ENCODE measurements around the gene OR5B2. TPM values are rescaled to one million over a fixed set of nuclear protein-coding genes. Genes with fewer than 3 reads are reported as not detected.
"Not testable (repeated sequence)": the region's sequence is repeated elsewhere in the genome, so short reads cannot be mapped to it uniquely, and the experiment has no call there.

OR5B2 gene
- polyA plus RNA-seq, 1 donor (not counting 4 experiments of a cell fraction or from before 2014, with no cell fraction given), result not detected

DNA sequence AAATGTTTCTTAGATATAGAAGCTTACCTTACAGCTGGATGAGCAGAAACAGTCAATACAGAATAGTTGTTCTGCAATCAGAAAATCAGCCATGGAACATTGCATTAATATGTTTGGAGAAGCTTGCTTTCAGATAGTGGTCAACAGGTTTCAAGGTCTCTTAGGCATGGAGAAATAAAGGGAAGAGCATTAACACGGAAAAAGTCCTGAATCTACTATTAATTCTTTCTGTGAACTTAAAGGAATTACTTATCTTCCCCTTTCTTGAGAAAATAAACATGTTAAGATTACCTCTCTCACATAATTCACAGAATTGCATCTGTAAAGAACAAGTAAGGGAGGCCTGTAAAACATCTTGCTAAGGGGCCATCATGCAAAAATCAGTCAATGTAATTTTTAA is 21.1 kb downstream of the OR5B2 start, which contains the start of gene OR5B3:
TSS of gene OR5B3 (minus strand) at position 101 of the 400 bp plus-strand sequence. CDS start 3,465 bp downstream, outside the sequence.
- H3K9ac ChIP-seq (ENCODE audit: control insufficient read depth, extremely low read depth, insufficient read depth, low read length), result no peak within 1 kb of the TSS
- no peaks in the 10 kb centered on the region for H3K9me1 ChIP-seq (ENCODE audit: control insufficient read depth, extremely low read depth, insufficient read depth, low read length)
- H3K4me3 ChIP-seq (ENCODE audit: control insufficient read depth in 2 of 3, extremely low read depth in 1 of 3, insufficient read depth in 2 of 3, low read depth in 1 of 3, low read length in 3 of 3), result no peak within 1 kb of the TSS
- no peak within 1 kb of the TSS for H2AFZ ChIP-seq (ENCODE audit: control insufficient read depth, low read length)
- dilution Hi-C loops (cut with MboI; ENCODE audit: extremely low pct_ligation_motif_present, low sequenced_read_pairs), result no loop called here
- H3K27me3 ChIP-seq (ENCODE audit: control insufficient read depth, extremely low read depth, insufficient read depth, low read length), result no peaks in the 10 kb centered on the region
- TF ChIP-seq, protein P1, sequence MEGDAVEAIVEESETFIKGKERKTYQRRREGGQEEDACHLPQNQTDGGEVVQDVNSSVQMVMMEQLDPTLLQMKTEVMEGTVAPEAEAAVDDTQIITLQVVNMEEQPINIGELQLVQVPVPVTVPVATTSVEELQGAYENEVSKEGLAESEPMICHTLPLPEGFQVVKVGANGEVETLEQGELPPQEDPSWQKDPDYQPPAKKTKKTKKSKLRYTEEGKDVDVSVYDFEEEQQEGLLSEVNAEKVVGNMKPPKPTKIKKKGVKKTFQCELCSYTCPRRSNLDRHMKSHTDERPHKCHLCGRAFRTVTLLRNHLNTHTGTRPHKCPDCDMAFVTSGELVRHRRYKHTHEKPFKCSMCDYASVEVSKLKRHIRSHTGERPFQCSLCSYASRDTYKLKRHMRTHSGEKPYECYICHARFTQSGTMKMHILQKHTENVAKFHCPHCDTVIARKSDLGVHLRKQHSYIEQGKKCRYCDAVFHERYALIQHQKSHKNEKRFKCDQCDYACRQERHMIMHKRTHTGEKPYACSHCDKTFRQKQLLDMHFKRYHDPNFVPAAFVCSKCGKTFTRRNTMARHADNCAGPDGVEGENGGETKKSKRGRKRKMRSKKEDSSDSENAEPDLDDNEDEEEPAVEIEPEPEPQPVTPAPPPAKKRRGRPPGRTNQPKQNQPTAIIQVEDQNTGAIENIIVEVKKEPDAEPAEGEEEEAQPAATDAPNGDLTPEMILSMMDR (optimal IDR thresholded peaks at IDR 0.05 in 1 of 3, IDR thresholded peaks at IDR 0.05 in 1 of 3, conservative IDR thresholded peaks at IDR 0.05 in 1 of 3; ENCODE audit: extremely low read depth in 1 of 3, insufficient read depth in 2 of 3, low read length in 3 of 3), result no peak
- TF ChIP-seq EZH2 (IDR thresholded peaks at IDR 0.05; ENCODE audit: low read length), result no peak
- no peaks in the 10 kb centered on the region for H3K79me2 ChIP-seq (ENCODE audit: control insufficient read depth, insufficient read depth, low read length)
- no peaks in the 10 kb centered on the region for H3K36me3 ChIP-seq (ENCODE audit: control insufficient read depth in 2 of 2, extremely low read depth in 1 of 2, insufficient read depth in 2 of 2, low read length in 2 of 2)
- H3K27ac ChIP-seq (ENCODE audit: control insufficient read depth, insufficient read depth, low read length), result no peak within 1 kb of the TSS
- DNase-seq (ENCODE audit: low read depth, low spot score), result no peak
- H3K4me1 ChIP-seq (ENCODE audit: control insufficient read depth, extremely low read depth, insufficient read depth, low read length), result no peaks in the 10 kb centered on the region
- H3K9me3 ChIP-seq (ENCODE audit: control insufficient read depth, low read depth, low read length), result no peaks in the 10 kb centered on the region
- FAIRE-seq, result no peak
- no peak within 1 kb of the TSS for H3K4me2 ChIP-seq (ENCODE audit: control insufficient read depth, extremely low read depth, insufficient read depth, low read depth, low read length)
- no peaks in the 10 kb centered on the region for H4K20me1 ChIP-seq (ENCODE audit: control insufficient read depth, extremely low read depth, insufficient read depth, low read length)

- dilution Hi-C loops (cut with MboI; ENCODE audit: extremely low pct_ligation_motif_present, low sequenced_read_pairs); H3K9ac ChIP-seq (ENCODE audit: control insufficient read depth, extremely low read depth, insufficient read depth, low read length); FAIRE-seq; H3K79me2 ChIP-seq (ENCODE audit: control insufficient read depth, insufficient read depth, low read length); H3K4me1 ChIP-seq (ENCODE audit: control insufficient read depth, extremely low read depth, insufficient read depth, low read length); H3K9me3 ChIP-seq (ENCODE audit: control insufficient read depth, low read depth, low read length); DNase-seq (ENCODE audit: low read depth, low spot score); H4K20me1 ChIP-seq (ENCODE audit: control insufficient read depth, extremely low read depth, insufficient read depth, low read length); H3K27me3 ChIP-seq (ENCODE audit: control insufficient read depth, extremely low read depth, insufficient read depth, low read length); H3K4me3 ChIP-seq (ENCODE audit: control insufficient read depth in 2 of 3, extremely low read depth in 1 of 3, insufficient read depth in 2 of 3, low read depth in 1 of 3, low read length in 3 of 3); H3K36me3 ChIP-seq (ENCODE audit: control insufficient read depth in 2 of 2, extremely low read depth in 1 of 2, insufficient read depth in 2 of 2, low read length in 2 of 2); H3K27ac ChIP-seq (ENCODE audit: control insufficient read depth, insufficient read depth, low read length); H2AFZ ChIP-seq (ENCODE audit: control insufficient read depth, low read length); H3K9me1 ChIP-seq (ENCODE audit: control insufficient read depth, extremely low read depth, insufficient read depth, low read length); H3K4me2 ChIP-seq (ENCODE audit: control insufficient read depth, extremely low read depth, insufficient read depth, low read depth, low read length): not testable (repeated sequence)
Observed at GRCh38 chr11:58399622-58400021, 28.3 kb downstream of the OR5B2 start.

DNA sequence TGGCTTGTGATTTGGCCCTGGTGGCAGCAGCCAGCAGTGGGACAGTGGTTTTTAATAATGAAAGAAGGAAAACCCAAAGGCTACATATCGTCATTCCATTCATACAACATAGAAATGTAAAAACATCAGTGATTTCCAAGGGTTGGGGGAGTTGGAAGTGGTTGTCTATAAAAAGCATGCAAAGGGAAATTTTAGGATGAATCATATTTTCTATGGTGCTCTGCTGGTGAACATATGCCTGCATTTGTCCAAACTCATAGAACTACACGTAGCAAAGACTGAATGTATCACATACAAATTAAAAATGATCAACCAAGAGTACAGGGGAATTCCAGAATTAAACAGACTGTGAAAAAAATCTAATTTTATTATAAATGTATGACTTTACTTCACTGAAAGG is 32.3 kb downstream of the OR5B2 start:
- H3K79me2 ChIP-seq (ENCODE audit: control insufficient read depth, insufficient read depth, low read length), result no peaks in the 10 kb centered on the region
- no peak overlapping the region for H2AFZ ChIP-seq (ENCODE audit: control insufficient read depth, low read length)
- H4K20me1 ChIP-seq (ENCODE audit: control insufficient read depth, extremely low read depth, insufficient read depth, low read length), result no peaks in the 10 kb centered on the region
- no peak overlapping the region for H3K9ac ChIP-seq (ENCODE audit: control insufficient read depth, extremely low read depth, insufficient read depth, low read length)
- dilution Hi-C loops (cut with MboI; ENCODE audit: extremely low pct_ligation_motif_present, low sequenced_read_pairs), result no loop called here
- no peaks in the 10 kb centered on the region for H3K27me3 ChIP-seq (ENCODE audit: control insufficient read depth, extremely low read depth, insufficient read depth, low read length)
- no peaks in the 10 kb centered on the region for H3K9me1 ChIP-seq (ENCODE audit: control insufficient read depth, extremely low read depth, insufficient read depth, low read length)
- no peak for FAIRE-seq
- H3K36me3 ChIP-seq (ENCODE audit: control insufficient read depth in 2 of 2, extremely low read depth in 1 of 2, insufficient read depth in 2 of 2, low read length in 2 of 2), result no peaks in the 10 kb centered on the region
- no peak overlapping the region for H3K4me3 ChIP-seq (ENCODE audit: control insufficient read depth in 2 of 3, extremely low read depth in 1 of 3, insufficient read depth in 2 of 3, low read depth in 1 of 3, low read length in 3 of 3)
- no peak overlapping the region for H3K4me2 ChIP-seq (ENCODE audit: control insufficient read depth, extremely low read depth, insufficient read depth, low read depth, low read length)
- peaks cover 24% of the 10 kb centered on the region for H3K4me1 ChIP-seq (ENCODE audit: control insufficient read depth, extremely low read depth, insufficient read depth, low read length)
- no peak for TF ChIP-seq EZH2 (IDR thresholded peaks at IDR 0.05; ENCODE audit: low read length)
- TF ChIP-seq, protein P1 (optimal IDR thresholded peaks at IDR 0.05 in 1 of 3, IDR thresholded peaks at IDR 0.05 in 1 of 3, conservative IDR thresholded peaks at IDR 0.05 in 1 of 3; ENCODE audit: extremely low read depth in 1 of 3, insufficient read depth in 2 of 3, low read length in 3 of 3), result no peak
- peak overlapping the region; percentile 41 for H3K27ac ChIP-seq (ENCODE audit: control insufficient read depth, insufficient read depth, low read length)
- no peak for DNase-seq (ENCODE audit: low read depth, low spot score)
- peaks cover 5% of the 10 kb centered on the region for H3K9me3 ChIP-seq (ENCODE audit: control insufficient read depth, low read depth, low read length)
